Adipocyte (in vitro differentiated cells): ENCODE measurements around the gene TPI1.

ENCODE experiments used
- DNase-seq: peaks from one replicate; pipeline ENCODE4 v3.0.0-alpha.2; 2015; ENCODE audit warnings: low read depth
- H3K27me3 ChIP-seq: replicated peaks from 2 replicates; pipeline ENCODE4 v1.7.0; 2013; ENCODE audit warnings: mild to moderate bottlenecking, low read length, moderate library complexity; ENCODE audit not compliant: control insufficient read depth, insufficient read depth
- H3K36me3 ChIP-seq: 2 replicates; pipeline ENCODE4 v1.7.0; 2013; ENCODE audit warnings: low read length, mild to moderate bottlenecking, moderate library complexity; ENCODE audit not compliant: control insufficient read depth, insufficient read depth, severe bottlenecking
- H3K4me1 ChIP-seq: 2 replicates; pipeline ENCODE4 v1.7.0; 2013; ENCODE audit warnings: mild to moderate bottlenecking, low read length, moderate library complexity; ENCODE audit not compliant: control insufficient read depth, insufficient read depth
- H3K4me3 ChIP-seq: 2 replicates; pipeline ENCODE4 v1.7.0; 2013; ENCODE audit warnings: mild to moderate bottlenecking, low read length, moderate library complexity
- H3K9ac ChIP-seq: 2 replicates; pipeline ENCODE4 v1.7.0; 2013; ENCODE audit warnings: mild to moderate bottlenecking, low read length, moderate library complexity
- H3K9me3 ChIP-seq: 2 replicates; pipeline ENCODE4 v1.7.0; 2013; ENCODE audit warnings: mild to moderate bottlenecking, low read length, moderate library complexity; ENCODE audit not compliant: control insufficient read depth

The TPI1 gene

GRCh38 chr12:6867413-6868210 lies at the start of gene TPI1:
TPI1 (plus strand) TSS chr12:6867531; CDS start chr12:6867567, 36 bp downstream.
- H3K36me3 ChIP-seq = peaks cover 55% of the 10 kb centered on the region
- DNase-seq = peak; percentile 92
- no peaks in the 10 kb centered on the region for H3K27me3 ChIP-seq
- peak within 1 kb of the TSS; percentile 88 for H3K4me3 ChIP-seq
- peak within 1 kb of the TSS; percentile 98 for H3K9ac ChIP-seq
- no peaks in the 10 kb centered on the region for H3K9me3 ChIP-seq
- H3K4me1 ChIP-seq = peaks cover 41% of the 10 kb centered on the region

- Histone ChIP-seq H3K9ac (no peak overlapping the region), H3K27me3 (peaks cover 45% of the 10 kb centered on the region), H3K9me3 (no peaks in the 10 kb centered on the region), H3K4me3 (no peak overlapping the region), H3K36me3 (no peaks in the 10 kb centered on the region), H3K4me1 (peaks cover 7% of the 10 kb centered on the region)
- DNase-seq = no peak
Observed at GRCh38 chr12:6817662-6818157, 49.6 kb upstream of the TPI1 start.

GRCh38 chr12:6818222-6818621 lies 49.1 kb upstream of the TPI1 start:
- Histone ChIP-seq H3K27me3 (peaks cover 50% of the 10 kb centered on the region), H3K4me1 (peaks cover 7% of the 10 kb centered on the region), H3K36me3 (no peaks in the 10 kb centered on the region), H3K9me3 (no peaks in the 10 kb centered on the region), H3K4me3 (no peak overlapping the region), H3K9ac (no peak overlapping the region)
- no peak for DNase-seq

- DNase-seq = no peak
- Histone ChIP-seq H3K9me3 (no peaks in the 10 kb centered on the region), H3K4me3 (no peak overlapping the region), H3K9ac (no peak overlapping the region), H3K27me3 (peaks cover 55% of the 10 kb centered on the region), H3K36me3 (no peaks in the 10 kb centered on the region), H3K4me1 (peaks cover 7% of the 10 kb centered on the region)
Observed at GRCh38 chr12:6818645-6819044, 48.7 kb upstream of the TPI1 start.

- H3K4me1 ChIP-seq = peaks cover 7% of the 10 kb centered on the region
- DNase-seq = no peak
Observed at GRCh38 chr12:6819106-6820030, 48.0 kb upstream of the TPI1 start.

GRCh38 chr12:6820166-6820565 lies 47.2 kb upstream of the TPI1 start:
- no peak overlapping the region for H3K9ac ChIP-seq
- peaks cover 7% of the 10 kb centered on the region for H3K4me1 ChIP-seq
- H3K9me3 ChIP-seq = no peaks in the 10 kb centered on the region
- peaks cover 47% of the 10 kb centered on the region for H3K27me3 ChIP-seq
- no peak for DNase-seq
- no peaks in the 10 kb centered on the region for H3K36me3 ChIP-seq
- no peak overlapping the region for H3K4me3 ChIP-seq

More at GRCh38 chr12:6819106-6820030, 48.0 kb upstream of the TPI1 start:
- Histone ChIP-seq H3K9ac (no peak overlapping the region), H3K27me3 (peaks cover 54% of the 10 kb centered on the region), H3K4me3 (no peak overlapping the region), H3K36me3 (no peaks in the 10 kb centered on the region), H3K9me3 (no peaks in the 10 kb centered on the region)

GRCh38 chr12:6821591-6822425 lies 45.5 kb upstream of the TPI1 start, which contains the start of gene GPR162:
GPR162 (plus strand) TSS chr12:6821821; CDS start chr12:6823899, 2,078 bp downstream.
- Histone ChIP-seq H3K27me3 (peaks cover 42% of the 10 kb centered on the region), H3K9ac (peak within 1 kb of the TSS; percentile 36), H3K4me3 (peak within 1 kb of the TSS; percentile 57), H3K36me3 (no peaks in the 10 kb centered on the region), H3K4me1 (peaks cover 7% of the 10 kb centered on the region), H3K9me3 (no peaks in the 10 kb centered on the region)
- DNase-seq = peak; percentile 82

- H3K4me3 ChIP-seq = no peak overlapping the region
Observed at GRCh38 chr12:6822426-6823135, 44.8 kb upstream of the TPI1 start.

GRCh38 chr12:6823182-6824084 lies 43.9 kb upstream of the TPI1 start:
- no peak overlapping the region for H3K4me3 ChIP-seq
- peaks cover 13% of the 10 kb centered on the region for H3K4me1 ChIP-seq
- H3K36me3 ChIP-seq = no peaks in the 10 kb centered on the region
- H3K27me3 ChIP-seq = peaks cover 35% of the 10 kb centered on the region
- no peak for DNase-seq
- no peak overlapping the region for H3K9ac ChIP-seq
- H3K9me3 ChIP-seq = no peaks in the 10 kb centered on the region

More at GRCh38 chr12:6822426-6823135, 44.8 kb upstream of the TPI1 start:
- Histone ChIP-seq H3K4me1 (peaks cover 13% of the 10 kb centered on the region), H3K27me3 (peaks cover 39% of the 10 kb centered on the region), H3K9me3 (no peaks in the 10 kb centered on the region), H3K9ac (no peak overlapping the region), H3K36me3 (no peaks in the 10 kb centered on the region)
- no peak for DNase-seq
